Liver (tissue), 9 donors: ENCODE results near the gene C4B. TPM values are rescaled to one million over a fixed set of nuclear protein-coding genes. Genes with fewer than 3 reads are reported as not detected.

ENCODE experiments used
- DNase-seq: peaks from one replicate; pipeline ENCODE4 v3.0.0-alpha.2; 2017; ENCODE audit warnings: low spot score
- H3K27ac ChIP-seq, 2 donors: one replicate each; pipeline ENCODE4 v1.7.0; 2013; ENCODE audit warnings: inconsistent platforms in 2 of 2, low read length in 2 of 2, control low read depth in 1 of 2, low read depth in 1 of 2, mild to moderate bottlenecking in 1 of 2
- H3K27me3 ChIP-seq, 4 donors: one replicate each; pipeline versions ENCODE4 v1.6.1 to v1.7.0; 2013; ENCODE audit warnings: low read length in 3 of 4, inconsistent platforms in 1 of 4, mild to moderate bottlenecking in 1 of 4, moderate library complexity in 1 of 4; ENCODE audit not compliant: control insufficient read depth in 4 of 4, insufficient read depth in 4 of 4
- H3K36me3 ChIP-seq, 4 donors: one replicate each; pipeline versions ENCODE4 v1.6.1 to v1.7.0; 2013; ENCODE audit warnings: low read length in 3 of 4, mild to moderate bottlenecking in 3 of 4, low read depth in 1 of 4, moderate library complexity in 1 of 4; ENCODE audit not compliant: control insufficient read depth in 4 of 4, insufficient read depth in 3 of 4
- H3K4me1 ChIP-seq, 4 donors: one replicate each; pipeline versions ENCODE4 v1.6.1 to v1.7.0; 2013; ENCODE audit warnings: low read length in 3 of 4, mild to moderate bottlenecking in 3 of 4, moderate library complexity in 1 of 4; ENCODE audit not compliant: control insufficient read depth in 4 of 4, insufficient read depth in 4 of 4
- H3K4me3 ChIP-seq, 3 donors: one replicate each; pipeline versions ENCODE4 v1.6.1 to v1.7.0; 2013; ENCODE audit warnings: low read length in 3 of 3, control low read depth in 1 of 3, low read depth in 1 of 3, mild to moderate bottlenecking in 1 of 3
- H3K9ac ChIP-seq, 2 donors: one replicate each; pipeline ENCODE4 v1.7.0; 2013; ENCODE audit warnings: low read length in 2 of 2, mild to moderate bottlenecking in 2 of 2, moderate library complexity in 2 of 2, control low read depth in 1 of 2, low read depth in 1 of 2
- H3K9me3 ChIP-seq, 4 donors: one replicate each; pipeline versions ENCODE4 v1.6.1 to v1.7.0; 2013; ENCODE audit warnings: low read length in 3 of 4; ENCODE audit not compliant: control insufficient read depth in 4 of 4
- EGR1 ChIP-seq, 2 donors: IDR thresholded peaks; 2 replicates each; pipeline ENCODE4 v1.6.1; 2016 to 2018; ENCODE audit warnings: antibody characterized with exemption in 2 of 2, low read depth in 2 of 2
- FOXA1 ChIP-seq: IDR thresholded peaks from 2 replicates; pipeline ENCODE4 v1.6.1; 2016; ENCODE audit warnings: antibody characterized with exemption
- FOXA2 ChIP-seq: IDR thresholded peaks from 2 replicates; pipeline ENCODE4 v1.6.1; 2016; ENCODE audit warnings: antibody characterized with exemption
- GABPA ChIP-seq, 2 donors: IDR thresholded peaks in 1 of 2; conservative IDR thresholded peaks in 1 of 2; 2 replicates each; pipeline ENCODE4 v1.6.1; 2016; ENCODE audit warnings: antibody characterized with exemption in 2 of 2, mild to moderate bottlenecking in 1 of 2, moderate library complexity in 1 of 2
- HNF4A ChIP-seq, 2 donors: conservative IDR thresholded peaks; 2 replicates each; pipeline ENCODE4 v1.6.1; 2016; ENCODE audit warnings: antibody characterized with exemption in 2 of 2, mild to moderate bottlenecking in 2 of 2
- HNF4G ChIP-seq: IDR thresholded peaks from 2 replicates; pipeline ENCODE4 v1.6.1; 2016; ENCODE audit warnings: antibody characterized with exemption
- NR2F2 ChIP-seq: IDR thresholded peaks from 2 replicates; pipeline ENCODE4 v1.6.1; 2016; ENCODE audit warnings: antibody characterized with exemption
- RAD21 ChIP-seq, 2 donors: IDR thresholded peaks; 2 replicates each; pipeline ENCODE4 v1.6.1; 2016; ENCODE audit warnings: antibody characterized with exemption in 2 of 2, mild to moderate bottlenecking in 2 of 2
- RXRA ChIP-seq, 2 donors: IDR thresholded peaks; 2 replicates each; pipeline ENCODE4 v1.6.1; 2017 to 2018; ENCODE audit warnings: antibody characterized with exemption in 2 of 2, mild to moderate bottlenecking in 1 of 2
- SP1 ChIP-seq: IDR thresholded peaks from 2 replicates; pipeline ENCODE4 v1.6.1; 2018; ENCODE audit warnings: antibody characterized with exemption, mild to moderate bottlenecking
- YY1 ChIP-seq: IDR thresholded peaks from 2 replicates; pipeline ENCODE4 v1.6.1; 2016; ENCODE audit warnings: antibody characterized with exemption, mild to moderate bottlenecking
- WGBS: extraction: QIAGEN DNeasy Blood & Tissue Kit; methylation state at CpG from one replicate; pipeline ENCODE4 v1.1.7; 2013; 5-methylcytosine and 5-hydroxymethylcytosine counted together
- polyA plus RNA-seq, 2 donors: library from polyadenylated mRNA; stranded (reverse) in 1 of 2; unstranded in 1 of 2; fragments of 200-250 nt in 1 of 2; fragments of >200 nt in 1 of 2; fragmentation: Nextera tagmentation in 1 of 2; extraction: Ambion mirVana in 1 of 2; gene quantifications; one replicate each; pipeline versions ENCODE4 v1.2.1 to v1.2.3, GENCODE V29; 2013 to 2015
- total RNA-seq, 2 donors: library from RNA; depleted of rRNA; stranded (reverse); fragments of >200 nt; gene quantifications; one replicate each; pipeline ENCODE4 v1.2.3, GENCODE V29; 2014
- TF ChIP-seq, protein P1 (sequence below): IDR thresholded peaks from 2 replicates; pipeline ENCODE4 v1.6.1; 2016; ENCODE audit warnings: antibody characterized with exemption
- TF ChIP-seq, protein P2 (sequence below): IDR thresholded peaks from 2 replicates; pipeline ENCODE4 v1.6.1; 2016; ENCODE audit warnings: antibody characterized with exemption
- TF ChIP-seq, protein P3 (sequence below): fragments of 150-350 bp; IDR thresholded peaks from 2 replicates; pipeline ENCODE4 v1.5.1; 2017; ENCODE audit warnings: improper control_type of control experiment, low read depth, low read length; ENCODE audit not compliant: missing input control
- donor health status: healthy.
- donor health status: healthy.
- donor health status: healthy.
- donor health status: healthy.
- donor health status: healthy.

Gene C4B
- total and polyA plus RNA-seq, 4 donors = 666 to 3,560 (median 1,406) TPM

GRCh38 chr6:32069460-32069859 lies 54.9 kb downstream of the C4B start:
- no peak for DNase-seq
- TF ChIP-seq, protein P1, sequence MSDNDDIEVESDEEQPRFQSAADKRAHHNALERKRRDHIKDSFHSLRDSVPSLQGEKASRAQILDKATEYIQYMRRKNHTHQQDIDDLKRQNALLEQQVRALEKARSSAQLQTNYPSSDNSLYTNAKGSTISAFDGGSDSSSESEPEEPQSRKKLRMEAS = no peak
- TF ChIP-seq RAD21 (IDR thresholded peaks at IDR 0.05) (no peak), NR2F2 (no peak), SP1 (no peak), GABPA (IDR thresholded peaks at IDR 0.05 in 1 of 2, conservative IDR thresholded peaks at IDR 0.05 in 1 of 2) (no peak), HNF4A (conservative IDR thresholded peaks at IDR 0.05) (no peak), FOXA2 (no peak), FOXA1 (no peak), HNF4G (no peak), RXRA (IDR thresholded peaks at IDR 0.05) (no peak)
- TF ChIP-seq, protein P2, sequence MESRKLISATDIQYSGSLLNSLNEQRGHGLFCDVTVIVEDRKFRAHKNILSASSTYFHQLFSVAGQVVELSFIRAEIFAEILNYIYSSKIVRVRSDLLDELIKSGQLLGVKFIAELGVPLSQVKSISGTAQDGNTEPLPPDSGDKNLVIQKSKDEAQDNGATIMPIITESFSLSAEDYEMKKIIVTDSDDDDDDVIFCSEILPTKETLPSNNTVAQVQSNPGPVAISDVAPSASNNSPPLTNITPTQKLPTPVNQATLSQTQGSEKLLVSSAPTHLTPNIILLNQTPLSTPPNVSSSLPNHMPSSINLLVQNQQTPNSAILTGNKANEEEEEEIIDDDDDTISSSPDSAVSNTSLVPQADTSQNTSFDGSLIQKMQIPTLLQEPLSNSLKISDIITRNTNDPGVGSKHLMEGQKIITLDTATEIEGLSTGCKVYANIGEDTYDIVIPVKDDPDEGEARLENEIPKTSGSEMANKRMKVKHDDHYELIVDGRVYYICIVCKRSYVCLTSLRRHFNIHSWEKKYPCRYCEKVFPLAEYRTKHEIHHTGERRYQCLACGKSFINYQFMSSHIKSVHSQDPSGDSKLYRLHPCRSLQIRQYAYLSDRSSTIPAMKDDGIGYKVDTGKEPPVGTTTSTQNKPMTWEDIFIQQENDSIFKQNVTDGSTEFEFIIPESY = no peak
- TF ChIP-seq, protein P3, sequence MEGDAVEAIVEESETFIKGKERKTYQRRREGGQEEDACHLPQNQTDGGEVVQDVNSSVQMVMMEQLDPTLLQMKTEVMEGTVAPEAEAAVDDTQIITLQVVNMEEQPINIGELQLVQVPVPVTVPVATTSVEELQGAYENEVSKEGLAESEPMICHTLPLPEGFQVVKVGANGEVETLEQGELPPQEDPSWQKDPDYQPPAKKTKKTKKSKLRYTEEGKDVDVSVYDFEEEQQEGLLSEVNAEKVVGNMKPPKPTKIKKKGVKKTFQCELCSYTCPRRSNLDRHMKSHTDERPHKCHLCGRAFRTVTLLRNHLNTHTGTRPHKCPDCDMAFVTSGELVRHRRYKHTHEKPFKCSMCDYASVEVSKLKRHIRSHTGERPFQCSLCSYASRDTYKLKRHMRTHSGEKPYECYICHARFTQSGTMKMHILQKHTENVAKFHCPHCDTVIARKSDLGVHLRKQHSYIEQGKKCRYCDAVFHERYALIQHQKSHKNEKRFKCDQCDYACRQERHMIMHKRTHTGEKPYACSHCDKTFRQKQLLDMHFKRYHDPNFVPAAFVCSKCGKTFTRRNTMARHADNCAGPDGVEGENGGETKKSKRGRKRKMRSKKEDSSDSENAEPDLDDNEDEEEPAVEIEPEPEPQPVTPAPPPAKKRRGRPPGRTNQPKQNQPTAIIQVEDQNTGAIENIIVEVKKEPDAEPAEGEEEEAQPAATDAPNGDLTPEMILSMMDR = no peak
- Histone ChIP-seq H3K4me3 (no peak overlapping the region), H3K4me1 (no peaks in the 10 kb centered on the region), H3K36me3 (no peaks in the 10 kb centered on the region), H3K27me3 (no peaks in the 10 kb centered on the region), H3K9me3 (no peaks in the 10 kb centered on the region), H3K27ac (no peak overlapping the region), H3K9ac (no peak overlapping the region)
- WGBS = 93% methylated on average over 17 of the region's 17 CpGs

DNA sequence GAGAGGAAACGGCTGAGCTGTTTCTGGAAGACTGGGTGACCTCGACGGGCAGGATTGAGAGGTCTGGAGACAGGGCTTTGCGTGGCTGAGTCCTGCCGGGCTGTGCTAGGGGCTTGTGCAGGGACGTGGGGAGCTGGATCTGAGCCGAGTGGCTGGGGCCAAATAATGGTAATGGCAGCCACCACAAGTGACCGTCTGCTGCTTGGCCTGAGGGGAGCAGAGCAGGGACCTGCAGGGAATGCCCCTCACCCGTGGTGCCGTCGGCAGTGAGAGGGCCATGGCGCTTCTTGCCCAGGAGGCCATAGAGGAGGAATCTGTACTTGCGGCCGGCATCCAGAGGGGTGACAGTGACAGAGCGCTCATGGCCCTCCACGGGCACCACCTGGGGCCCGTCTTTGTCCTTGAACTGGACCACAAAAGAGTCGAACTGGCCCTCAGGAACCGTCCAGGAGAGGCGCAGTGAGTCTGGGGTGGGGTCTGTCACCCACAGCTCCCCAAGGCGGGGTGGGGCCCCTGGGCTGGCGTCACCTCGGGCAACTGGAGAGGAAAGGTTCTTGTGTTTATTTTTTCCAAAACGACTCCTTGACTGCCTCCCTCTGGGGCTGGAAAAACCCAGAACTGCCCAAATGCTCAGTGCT lies 55.4 kb downstream of the C4B start:
- Histone ChIP-seq H3K4me1 (no peaks in the 10 kb centered on the region), H3K36me3 (no peaks in the 10 kb centered on the region), H3K4me3 (no peak overlapping the region), H3K9ac (no peak overlapping the region), H3K27me3 (no peaks in the 10 kb centered on the region), H3K9me3 (no peaks in the 10 kb centered on the region), H3K27ac (no peak overlapping the region)
- DNase-seq = no peak
- no peak for TF ChIP-seq EGR1 (IDR thresholded peaks at IDR 0.05; ENCODE audit: low read depth in 2 of 2)
- no peak for TF ChIP-seq YY1
- TF ChIP-seq RAD21 (IDR thresholded peaks at IDR 0.05) = no peak
- TF ChIP-seq, protein P2 = no peak
- TF ChIP-seq, protein P1 = no peak
- WGBS = 84% methylated on average over 24 of the region's 24 CpGs
